Choroid plexus epithelial cell (primary cell): ENCODE data around the gene TASP1.
A peak's percentile ranks its signal among the peaks of the same experiment; 100 is the strongest.

Experiments used
- DNase-seq: peaks from one replicate; pipeline ENCODE4 v3.0.0-alpha.2; 2010; ENCODE audit warnings: low read depth
- H3K4me3 ChIP-seq: 2 replicates; pipeline ENCODE4 v1.5.1; 2011; ENCODE audit warnings: low read depth, mild to moderate bottlenecking, control low read depth, low read length, moderate library complexity
- TF ChIP-seq, protein P1 (sequence below): conservative IDR thresholded peaks from 2 replicates; pipeline ENCODE4 v1.5.1; 2011; ENCODE audit warnings: low read depth, mild to moderate bottlenecking, control low read depth, inconsistent platforms, low read length, moderate library complexity

The TASP1 gene

DNA sequence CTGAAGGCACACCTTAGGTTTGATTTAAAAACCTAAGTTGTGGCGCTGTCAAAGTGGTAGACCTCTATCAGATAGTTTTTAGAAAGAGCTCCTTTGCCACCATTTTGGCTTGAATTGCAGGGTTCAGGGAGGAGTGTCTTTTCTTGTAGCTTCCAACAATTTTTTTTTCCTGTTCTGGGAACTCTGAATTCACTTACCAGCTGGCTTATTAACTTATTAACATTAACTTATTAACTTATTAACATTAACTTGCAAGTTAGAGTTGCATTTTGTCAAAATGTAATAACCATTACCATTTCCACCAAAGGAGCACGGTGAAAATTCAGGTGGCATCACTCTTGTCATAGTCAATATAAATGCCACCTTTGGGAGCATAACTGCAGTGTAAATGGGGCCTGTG lies 235.7 kb downstream of the TASP1 start:
- TF ChIP-seq, protein P1, sequence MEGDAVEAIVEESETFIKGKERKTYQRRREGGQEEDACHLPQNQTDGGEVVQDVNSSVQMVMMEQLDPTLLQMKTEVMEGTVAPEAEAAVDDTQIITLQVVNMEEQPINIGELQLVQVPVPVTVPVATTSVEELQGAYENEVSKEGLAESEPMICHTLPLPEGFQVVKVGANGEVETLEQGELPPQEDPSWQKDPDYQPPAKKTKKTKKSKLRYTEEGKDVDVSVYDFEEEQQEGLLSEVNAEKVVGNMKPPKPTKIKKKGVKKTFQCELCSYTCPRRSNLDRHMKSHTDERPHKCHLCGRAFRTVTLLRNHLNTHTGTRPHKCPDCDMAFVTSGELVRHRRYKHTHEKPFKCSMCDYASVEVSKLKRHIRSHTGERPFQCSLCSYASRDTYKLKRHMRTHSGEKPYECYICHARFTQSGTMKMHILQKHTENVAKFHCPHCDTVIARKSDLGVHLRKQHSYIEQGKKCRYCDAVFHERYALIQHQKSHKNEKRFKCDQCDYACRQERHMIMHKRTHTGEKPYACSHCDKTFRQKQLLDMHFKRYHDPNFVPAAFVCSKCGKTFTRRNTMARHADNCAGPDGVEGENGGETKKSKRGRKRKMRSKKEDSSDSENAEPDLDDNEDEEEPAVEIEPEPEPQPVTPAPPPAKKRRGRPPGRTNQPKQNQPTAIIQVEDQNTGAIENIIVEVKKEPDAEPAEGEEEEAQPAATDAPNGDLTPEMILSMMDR = no peak
- H3K4me3 ChIP-seq = no peak overlapping the region
- DNase-seq = no peak

DNA sequence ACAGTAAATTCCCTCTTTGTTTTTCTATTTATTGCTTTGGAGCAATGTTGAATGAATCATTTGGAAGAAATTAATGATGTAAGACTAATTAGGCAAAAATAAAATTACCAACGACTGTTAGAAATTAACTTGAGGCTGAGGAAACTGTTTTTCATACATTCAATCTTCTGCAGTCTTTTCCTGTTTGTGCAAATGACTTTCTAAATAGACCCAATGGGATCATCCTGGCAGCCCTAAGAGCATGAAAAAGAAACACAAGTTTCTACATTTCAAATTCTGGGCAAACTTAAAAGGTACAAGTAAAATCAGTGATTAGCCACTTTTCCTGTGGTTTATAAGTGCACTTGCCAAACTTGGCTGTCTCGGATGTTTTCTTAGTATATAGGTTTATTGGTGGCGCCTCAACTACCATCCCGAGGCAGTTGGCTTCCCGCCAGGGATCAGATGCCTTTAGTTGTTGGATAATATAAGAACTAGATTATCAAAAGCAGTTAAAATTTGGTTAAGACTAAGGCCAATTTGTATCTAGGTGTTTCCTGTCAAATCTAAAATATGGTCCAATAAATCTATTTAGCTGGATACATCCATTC lies 236.5 kb downstream of the TASP1 start:
- no peak overlapping the region for H3K4me3 ChIP-seq
- no peak for DNase-seq
- TF ChIP-seq, protein P1 = no peak

GRCh38 chr20:13401596-13401995 lies 237.1 kb downstream of the TASP1 start:
- no peak overlapping the region for H3K4me3 ChIP-seq
- TF ChIP-seq, protein P1 = no peak
- DNase-seq = no peak

DNA sequence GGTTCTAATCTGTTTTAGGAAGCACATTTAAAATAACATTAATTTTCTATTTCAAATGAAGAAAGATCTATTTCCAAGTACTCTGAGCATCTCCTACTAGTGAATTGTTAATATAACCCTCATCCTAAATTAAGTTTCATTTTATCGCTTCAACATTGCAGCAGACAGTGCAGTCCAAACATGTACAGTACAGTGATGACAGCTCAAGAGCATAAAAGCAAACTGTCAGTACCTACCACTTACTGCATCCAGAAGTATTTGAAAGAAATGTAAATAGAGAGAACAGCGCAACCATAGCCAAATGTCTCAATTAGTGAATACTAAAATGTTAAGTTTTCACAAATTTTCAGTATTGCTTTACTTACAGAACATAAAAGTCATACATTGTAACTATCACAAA lies 238.3 kb downstream of the TASP1 start:
- TF ChIP-seq, protein P1 = no peak
- no peak for DNase-seq
- H3K4me3 ChIP-seq = no peak overlapping the region

- TF ChIP-seq, protein P1 = no peak
- no peak overlapping the region for H3K4me3 ChIP-seq
- DNase-seq = peak; percentile 51
These were observed 241.4 kb downstream of the TASP1 start for GRCh38 chr20:13397300-13397724.

DNA sequence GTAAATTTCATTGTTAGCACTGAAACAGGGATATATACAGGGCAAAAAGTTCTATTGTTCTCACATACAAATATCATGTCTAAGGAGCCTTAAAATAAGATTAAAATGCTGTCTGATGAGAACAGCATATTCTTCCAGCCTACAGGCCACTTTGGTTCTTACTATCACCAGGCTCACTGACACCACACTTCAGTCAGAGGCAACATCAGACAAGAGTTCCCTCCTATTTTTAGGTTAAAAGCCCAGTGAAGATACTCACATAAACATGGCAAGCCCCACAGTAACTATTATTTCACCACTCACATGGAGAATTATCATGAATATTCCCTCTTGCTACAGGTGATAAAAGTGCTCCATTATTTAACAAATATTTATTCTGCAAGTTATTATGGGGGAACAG lies 241.9 kb downstream of the TASP1 start:
- DNase-seq = no peak
- TF ChIP-seq, protein P1 = no peak
- H3K4me3 ChIP-seq = no peak overlapping the region

DNA sequence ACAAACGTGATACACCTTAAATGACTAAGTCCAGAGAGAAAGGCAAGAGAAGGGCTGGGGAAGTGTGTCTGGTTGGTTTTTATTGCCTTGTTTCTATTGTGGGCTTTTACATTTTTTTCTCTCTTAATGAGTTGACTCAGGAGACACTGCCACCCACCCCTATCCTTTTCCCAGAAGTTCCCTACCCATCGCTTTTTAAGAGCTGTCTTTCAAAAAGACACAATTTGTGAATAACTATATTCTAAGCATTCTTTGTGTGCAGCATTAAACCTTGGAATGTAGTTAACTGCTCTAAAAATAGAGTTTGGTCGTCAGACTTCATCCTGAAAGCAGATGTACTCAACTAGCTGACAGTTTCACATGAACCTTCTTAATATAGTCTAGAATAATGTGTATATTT lies 242.7 kb downstream of the TASP1 start:
- peak; percentile 31 for DNase-seq
- H3K4me3 ChIP-seq = no peak overlapping the region
- TF ChIP-seq, protein P1 = no peak
